IPS-11a (cell line): ENCODE measurements around the gene STX5.
A peak's percentile ranks its signal among the peaks of the same experiment; 100 is the strongest.
"Not testable (repeated sequence)": the region's sequence is repeated elsewhere in the genome, so short reads cannot be mapped to it uniquely, and the experiment has no call there.

Experiments used
- H3K4me3 ChIP-seq: one replicate; pipeline ENCODE4 v1.5.1; 2013; ENCODE audit warnings: low read depth, low read length, control low read depth

STX5 gene

DNA sequence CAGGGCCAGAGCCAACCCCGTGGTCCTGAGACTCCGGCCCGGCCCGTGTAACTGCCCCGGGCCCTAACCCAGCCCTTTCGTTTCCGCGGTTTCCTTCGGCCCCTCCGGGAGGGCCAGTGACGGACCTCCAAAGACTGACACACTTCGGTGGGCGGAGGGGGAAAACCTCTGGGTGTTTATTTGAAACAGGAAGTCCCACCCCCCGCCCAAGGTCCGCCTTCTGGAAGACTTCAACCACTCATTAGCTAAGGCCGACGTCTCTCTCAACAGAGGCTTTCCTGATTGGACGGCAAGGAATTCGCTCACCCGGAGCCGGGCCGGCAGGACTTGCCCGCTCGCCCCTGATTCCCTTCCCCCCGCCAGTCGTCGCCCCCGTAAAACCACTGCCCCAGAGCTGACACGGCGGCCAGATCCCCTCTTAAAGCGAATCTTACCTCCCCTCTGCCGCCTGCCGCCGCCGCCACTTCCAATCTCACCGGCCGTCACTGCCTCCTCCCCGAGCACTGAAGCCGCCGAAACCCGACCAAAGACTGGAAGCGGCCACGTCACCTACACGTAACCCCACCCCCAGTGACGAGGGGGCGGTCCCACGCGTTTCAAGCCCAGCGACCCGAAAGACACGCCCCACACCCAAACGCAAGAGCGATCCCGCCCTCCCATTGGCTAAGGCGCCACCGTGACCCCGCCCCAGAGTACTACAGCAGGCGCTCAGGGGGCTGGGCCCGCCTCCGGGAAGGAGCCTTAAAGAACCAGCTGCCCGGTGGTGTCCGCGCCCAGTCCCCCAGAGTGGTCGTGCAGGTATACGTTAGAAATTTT is at the start of gene STX5:
Gene STX5, minus strand, starts transcription at position 532 of the 816 bp plus-strand sequence. CDS start 808 bp downstream, outside the sequence.
- peak within 1 kb of the TSS; percentile 77 for H3K4me3 ChIP-seq

DNA sequence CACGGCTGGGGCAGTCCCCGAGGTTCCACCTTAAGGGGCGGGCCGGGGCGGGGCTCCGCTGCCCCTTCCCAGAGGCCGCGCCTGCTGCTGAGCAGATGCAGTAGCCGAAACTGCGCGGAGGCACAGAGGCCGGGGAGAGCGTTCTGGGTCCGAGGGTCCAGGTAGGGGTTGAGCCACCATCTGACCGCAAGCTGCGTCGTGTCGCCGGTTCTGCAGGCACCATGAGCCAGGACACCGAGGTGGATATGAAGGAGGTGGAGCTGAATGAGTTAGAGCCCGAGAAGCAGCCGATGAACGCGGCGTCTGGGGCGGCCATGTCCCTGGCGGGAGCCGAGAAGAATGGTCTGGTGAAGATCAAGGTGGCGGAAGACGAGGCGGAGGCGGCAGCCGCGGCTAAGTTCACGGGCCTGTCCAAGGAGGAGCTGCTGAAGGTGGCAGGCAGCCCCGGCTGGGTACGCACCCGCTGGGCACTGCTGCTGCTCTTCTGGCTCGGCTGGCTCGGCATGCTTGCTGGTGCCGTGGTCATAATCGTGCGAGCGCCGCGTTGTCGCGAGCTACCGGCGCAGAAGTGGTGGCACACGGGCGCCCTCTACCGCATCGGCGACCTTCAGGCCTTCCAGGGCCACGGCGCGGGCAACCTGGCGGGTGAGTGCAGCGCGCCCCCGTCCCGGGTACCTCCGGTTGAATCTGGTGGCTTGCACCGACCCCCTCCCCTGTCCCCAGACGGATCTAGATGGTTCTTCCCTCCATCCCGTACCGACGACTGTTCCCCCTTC is 49.1 kb upstream of the STX5 start, which contains the start of gene SLC3A2:
Gene SLC3A2, plus strand, starts transcription at position 94 of the 776 bp plus-strand sequence. Its CDS starts 128 bp downstream, at position 222.
- H3K4me3 ChIP-seq, result peak within 1 kb of the TSS; percentile 99

DNA sequence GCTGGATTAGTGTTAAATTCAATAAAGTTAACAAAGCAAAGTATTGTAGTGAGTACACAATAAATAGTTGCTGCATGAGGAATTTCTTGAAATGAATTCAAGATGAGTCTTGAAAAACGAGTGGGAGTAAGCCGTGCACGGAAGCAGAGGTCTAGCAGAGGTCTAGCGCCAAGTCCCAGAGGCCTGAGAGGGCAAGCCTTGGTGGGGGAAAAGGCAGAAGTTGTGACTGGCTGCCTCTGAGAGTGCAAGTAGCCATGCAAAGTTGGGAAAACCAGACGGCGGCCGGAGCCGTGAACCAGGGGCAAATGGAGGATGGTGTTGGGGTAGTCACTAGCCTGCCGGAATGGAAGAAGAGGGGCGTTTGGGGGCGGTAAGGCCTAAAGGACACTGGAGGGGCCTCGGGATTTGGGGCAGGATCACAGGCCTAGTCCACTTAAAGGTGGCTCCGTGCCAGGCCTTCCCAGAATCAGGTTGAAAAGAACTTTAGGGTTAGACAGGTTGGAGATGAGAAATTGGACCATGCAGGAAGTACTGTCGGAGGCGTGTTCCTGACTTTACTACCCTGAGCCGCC is 48.5 kb upstream of the STX5 start:
- H3K4me3 ChIP-seq, result peak overlapping the region; percentile 99

DNA sequence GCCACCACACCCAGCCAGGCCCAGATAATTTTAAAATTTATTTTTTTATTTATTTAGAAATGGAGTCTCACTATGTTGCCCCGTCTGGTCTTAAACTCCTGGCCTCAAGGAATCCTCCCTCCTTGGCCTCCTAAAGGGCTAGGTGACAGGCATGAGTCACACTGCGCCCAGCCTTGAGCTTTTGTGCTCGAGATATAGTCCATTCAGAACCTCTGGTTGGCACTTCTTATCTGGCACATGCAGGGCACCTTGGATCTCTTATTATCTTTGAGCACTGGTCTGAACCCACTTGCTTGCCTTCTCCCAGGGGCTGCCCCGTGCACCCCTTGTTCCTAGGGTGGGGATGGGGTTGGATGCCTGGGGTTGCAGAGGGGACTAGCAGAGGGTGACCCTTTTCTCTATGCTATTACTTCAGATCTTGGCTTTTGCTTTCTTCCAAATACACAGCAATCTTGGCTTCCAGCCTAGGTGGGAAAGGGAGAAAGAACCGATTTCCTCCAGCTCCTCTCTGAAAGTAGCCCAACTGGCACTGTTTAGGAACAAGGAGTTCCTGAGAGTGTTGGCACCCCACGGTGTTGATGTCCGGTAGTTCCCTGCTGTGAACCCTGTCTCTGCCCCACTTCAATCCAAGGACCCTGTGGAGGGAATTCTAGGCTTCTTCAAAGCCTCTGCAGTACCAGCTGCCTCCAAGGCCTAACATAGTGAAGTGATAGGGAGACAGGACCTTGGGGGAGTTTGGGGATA is 47.6 kb upstream of the STX5 start:
- no peak overlapping the region for H3K4me3 ChIP-seq

GRCh38 chr11:62876712-62877111 is 44.9 kb upstream of the STX5 start:
- H3K4me3 ChIP-seq, result no peak overlapping the region

GRCh38 chr11:62875698-62876478 is 44.0 kb upstream of the STX5 start:
- H3K4me3 ChIP-seq, result no peak overlapping the region

DNA sequence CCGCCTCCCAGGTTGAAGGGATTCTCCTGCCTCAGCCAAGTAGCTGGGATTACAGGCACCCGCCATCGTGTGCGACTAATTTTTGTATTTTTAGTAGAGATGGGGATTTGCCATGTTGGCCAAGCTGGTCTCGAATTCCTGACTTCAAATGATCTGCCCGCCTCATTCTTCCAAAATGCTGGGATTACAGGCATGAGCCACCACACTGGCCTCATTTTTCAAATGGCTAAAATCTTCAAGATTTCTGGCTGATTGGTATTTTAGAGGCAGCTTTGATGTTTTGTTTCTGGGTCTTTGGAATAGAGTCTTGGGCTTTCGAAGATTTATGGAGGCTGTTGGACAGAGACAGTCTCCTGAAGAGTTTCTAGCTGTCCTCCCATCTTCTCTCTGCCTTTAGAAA is 43.0 kb upstream of the STX5 start:
- no peak overlapping the region for H3K4me3 ChIP-seq

- H3K4me3 ChIP-seq, result no peak overlapping the region
Observed at GRCh38 chr11:62865635-62866034, 33.8 kb upstream of the STX5 start.

DNA sequence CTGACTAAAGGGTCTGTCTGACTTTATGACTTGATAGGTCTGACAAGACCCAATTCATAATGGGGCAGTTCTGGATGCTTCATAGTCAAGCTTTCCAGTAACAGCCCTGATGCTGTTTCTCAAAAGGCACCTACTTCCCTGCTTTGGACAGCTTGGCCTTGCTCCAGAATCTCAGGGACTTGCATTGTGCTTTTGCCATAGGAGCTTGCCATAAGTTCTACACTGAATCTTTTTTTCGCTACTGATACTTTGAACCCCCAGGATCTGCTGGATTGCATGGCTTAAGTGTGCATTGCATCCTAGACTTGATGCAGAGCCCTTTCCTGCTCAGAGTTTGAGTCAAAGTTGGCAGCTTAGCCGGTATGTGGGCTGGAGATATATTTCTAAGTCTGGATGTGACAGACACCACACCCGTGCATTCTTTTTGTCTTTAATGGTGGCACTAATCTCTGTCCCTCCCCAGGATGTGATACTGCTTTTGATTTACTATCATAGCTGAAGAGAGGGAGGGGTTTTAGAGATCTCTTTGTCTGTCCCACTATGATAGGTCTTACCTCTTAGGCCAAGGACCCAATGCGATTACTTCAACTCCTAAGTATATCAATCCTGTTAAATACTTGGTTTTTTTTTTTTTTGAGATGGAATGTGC is 32.0 kb upstream of the STX5 start:
- no peak overlapping the region for H3K4me3 ChIP-seq

GRCh38 chr11:62861564-62862192 is 29.8 kb upstream of the STX5 start:
- H3K4me3 ChIP-seq, result not testable (repeated sequence)

GRCh38 chr11:62860835-62861563 is 29.1 kb upstream of the STX5 start:
- H3K4me3 ChIP-seq, result no peak overlapping the region

DNA sequence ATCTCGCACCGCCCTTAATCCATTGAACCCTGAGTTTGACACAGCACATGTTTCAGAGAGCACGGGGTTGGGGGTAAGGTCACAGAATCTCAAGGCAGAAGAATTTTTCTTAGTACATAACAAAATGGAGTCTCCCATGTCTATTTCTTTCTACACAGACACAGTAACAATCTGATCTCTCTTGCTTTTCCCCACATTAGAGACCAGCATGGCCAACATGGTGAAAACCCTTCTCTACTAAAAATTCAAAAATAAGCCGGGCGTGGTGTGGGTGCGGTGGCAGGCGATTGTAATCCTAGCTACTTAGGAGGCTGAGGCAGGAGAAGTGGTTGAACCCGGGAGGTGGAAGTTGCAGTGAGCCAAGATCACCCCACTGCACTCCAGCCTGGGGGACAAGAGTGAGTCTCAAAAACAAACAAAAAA is 27.4 kb upstream of the STX5 start:
- H3K4me3 ChIP-seq, result not testable (repeated sequence)

GRCh38 chr11:62858201-62858600 is 26.4 kb upstream of the STX5 start:
- H3K4me3 ChIP-seq, result peak overlapping the region; percentile 96

DNA sequence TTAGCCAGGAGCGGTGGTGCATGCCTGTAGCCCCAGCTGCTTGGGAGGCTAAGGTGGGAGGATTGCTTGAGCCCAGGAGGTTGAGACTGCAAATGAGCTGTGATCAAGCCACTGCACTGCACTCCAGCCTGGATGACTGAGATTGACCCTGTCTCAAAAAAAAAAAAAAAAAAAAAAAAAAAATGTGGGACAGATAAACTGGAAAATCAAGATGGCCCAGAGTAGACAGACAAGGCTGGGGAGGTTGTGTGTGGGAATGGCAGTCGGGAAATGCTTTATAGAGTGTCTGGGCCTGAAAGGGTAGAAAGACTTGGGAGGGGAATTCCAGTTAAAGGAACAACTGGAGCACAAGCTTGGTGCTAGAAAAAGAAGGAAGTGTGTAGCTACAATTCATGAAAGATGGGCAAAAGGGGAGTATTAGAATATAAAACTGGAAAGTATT is 25.7 kb upstream of the STX5 start:
- peak overlapping the region; percentile 96 for H3K4me3 ChIP-seq

GRCh38 chr11:62856333-62856895 is 24.6 kb upstream of the STX5 start:
- H3K4me3 ChIP-seq, result peak overlapping the region; percentile 96

DNA sequence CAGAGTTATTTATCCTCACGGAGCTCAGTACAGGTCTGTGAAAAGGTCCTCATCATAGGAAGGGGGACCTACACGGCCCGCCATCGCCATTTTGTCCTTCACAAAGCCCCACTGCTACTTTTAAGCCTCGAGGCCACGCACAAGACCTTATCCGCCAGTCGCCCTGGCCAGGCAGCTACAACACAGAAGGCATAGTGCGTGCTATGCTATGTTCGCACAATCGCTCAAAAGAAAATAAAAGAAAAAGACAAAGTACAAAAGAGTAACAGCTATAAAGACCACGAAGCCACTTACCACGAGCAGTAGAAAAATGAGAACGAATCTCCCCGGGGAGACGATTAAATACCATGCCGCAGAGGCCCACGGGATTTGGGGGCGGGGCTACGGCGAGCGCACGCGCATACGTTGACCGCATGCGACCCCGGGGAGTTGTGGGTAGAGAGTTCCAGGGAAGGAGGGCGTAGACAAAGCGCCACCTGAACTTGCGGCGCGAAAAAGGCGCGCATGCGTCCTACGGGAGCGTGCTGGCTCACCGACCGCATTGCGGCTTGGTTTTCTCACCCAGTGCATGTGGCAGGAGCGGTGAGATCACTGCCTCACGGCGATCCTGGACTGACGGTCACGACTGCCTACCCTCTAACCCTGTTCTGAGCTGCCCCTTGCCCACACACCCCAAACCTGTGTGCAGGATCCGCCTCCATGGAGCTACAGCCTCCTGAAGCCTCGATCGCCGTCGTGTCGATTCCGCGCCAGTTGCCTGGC is 23.9 kb upstream of the STX5 start:
- peak overlapping the region; percentile 96 for H3K4me3 ChIP-seq

DNA sequence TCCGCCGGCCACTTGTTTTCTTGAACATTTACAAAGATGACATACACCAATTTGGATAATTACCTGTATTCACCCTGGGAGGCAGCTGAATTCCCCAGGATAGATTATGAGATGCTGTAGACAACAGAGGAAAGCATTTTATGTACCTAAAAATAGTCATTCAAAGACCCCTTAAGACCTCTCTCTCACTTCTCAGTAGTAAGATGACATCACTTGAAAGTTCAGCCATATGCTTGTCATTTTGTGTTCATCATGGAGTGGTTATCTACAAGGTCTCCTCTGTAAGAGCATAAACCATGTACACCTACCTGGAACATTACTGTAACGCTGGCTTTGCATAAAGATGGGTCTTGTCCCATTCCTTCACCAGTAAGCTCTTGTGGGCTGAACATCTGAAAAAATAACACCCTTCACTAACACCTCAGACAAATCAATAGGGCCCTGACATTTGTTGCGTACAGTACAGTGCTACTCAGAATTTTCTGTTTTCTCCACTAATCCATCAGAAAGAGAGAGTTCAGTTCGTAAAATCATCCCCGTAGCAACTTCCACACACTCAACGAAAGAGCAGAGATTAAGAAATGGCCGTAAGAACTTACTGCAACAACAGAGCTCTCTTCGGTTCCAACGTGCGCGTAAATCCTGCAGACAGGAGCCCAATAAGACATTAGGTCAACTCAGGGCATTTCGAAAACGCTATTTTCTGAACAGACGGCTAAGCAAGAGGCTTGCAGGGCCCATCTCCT is 23.1 kb upstream of the STX5 start:
- peak overlapping the region; percentile 96 for H3K4me3 ChIP-seq
